ENCODE data around the gene TRPM2. TPM values are rescaled to one million over a fixed set of nuclear protein-coding genes. Genes with fewer than 3 reads are reported as not detected.

Gene TRPM2
- total and polyA plus RNA-seq, 2 donors (not counting 3 experiments of a cell fraction or from before 2014, with no cell fraction given) = not detected

- BruUV-seq (replicated peaks) = no TSS peak
- TF ChIP-seq POLR2A (IDR thresholded peaks at IDR 0.05; ENCODE audit: low read depth, low read length) (no peak), MYC (IDR thresholded peaks at IDR 0.05; ENCODE audit: low read depth, low read length) (no peak), FOS (IDR thresholded peaks at IDR 0.05; ENCODE audit: borderline replicate concordance, insufficient read depth, low read length) (no peak), JUN (IDR thresholded peaks at IDR 0.05; ENCODE audit: borderline replicate concordance, insufficient read depth, insufficient read length, low read depth) (no peak), GATA2 (IDR thresholded peaks at IDR 0.05; ENCODE audit: insufficient read depth, insufficient read length, low read depth, low read length) (no peak), POLR2AphosphoS5 (IDR thresholded peaks at IDR 0.05; ENCODE audit: insufficient read depth, low read depth, low read length) (no peak), EZH2 (IDR thresholded peaks at IDR 0.05; ENCODE audit: borderline replicate concordance, low read depth, low read length, severe bottlenecking) (no peak)
- TF ChIP-seq, protein P1, sequence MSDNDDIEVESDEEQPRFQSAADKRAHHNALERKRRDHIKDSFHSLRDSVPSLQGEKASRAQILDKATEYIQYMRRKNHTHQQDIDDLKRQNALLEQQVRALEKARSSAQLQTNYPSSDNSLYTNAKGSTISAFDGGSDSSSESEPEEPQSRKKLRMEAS (IDR thresholded peaks at IDR 0.05; ENCODE audit: insufficient read depth, insufficient read length) = no peak
- TF ChIP-seq, protein P2, sequence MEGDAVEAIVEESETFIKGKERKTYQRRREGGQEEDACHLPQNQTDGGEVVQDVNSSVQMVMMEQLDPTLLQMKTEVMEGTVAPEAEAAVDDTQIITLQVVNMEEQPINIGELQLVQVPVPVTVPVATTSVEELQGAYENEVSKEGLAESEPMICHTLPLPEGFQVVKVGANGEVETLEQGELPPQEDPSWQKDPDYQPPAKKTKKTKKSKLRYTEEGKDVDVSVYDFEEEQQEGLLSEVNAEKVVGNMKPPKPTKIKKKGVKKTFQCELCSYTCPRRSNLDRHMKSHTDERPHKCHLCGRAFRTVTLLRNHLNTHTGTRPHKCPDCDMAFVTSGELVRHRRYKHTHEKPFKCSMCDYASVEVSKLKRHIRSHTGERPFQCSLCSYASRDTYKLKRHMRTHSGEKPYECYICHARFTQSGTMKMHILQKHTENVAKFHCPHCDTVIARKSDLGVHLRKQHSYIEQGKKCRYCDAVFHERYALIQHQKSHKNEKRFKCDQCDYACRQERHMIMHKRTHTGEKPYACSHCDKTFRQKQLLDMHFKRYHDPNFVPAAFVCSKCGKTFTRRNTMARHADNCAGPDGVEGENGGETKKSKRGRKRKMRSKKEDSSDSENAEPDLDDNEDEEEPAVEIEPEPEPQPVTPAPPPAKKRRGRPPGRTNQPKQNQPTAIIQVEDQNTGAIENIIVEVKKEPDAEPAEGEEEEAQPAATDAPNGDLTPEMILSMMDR (IDR thresholded peaks at IDR 0.05; ENCODE audit: extremely low read depth in 1 of 2, insufficient read depth in 1 of 2, low read depth in 1 of 2, low read length in 2 of 2) = no peak
- no peaks in the 10 kb centered on the region for H3K9me3 ChIP-seq (replicated peaks; ENCODE audit: control insufficient read depth, insufficient read depth, low read length)
- H4K20me1 ChIP-seq (replicated peaks; ENCODE audit: control insufficient read depth, extremely low read depth, insufficient read depth, low read length) = no peaks in the 10 kb centered on the region
- no peak overlapping the region for H2AFZ ChIP-seq (ENCODE audit: low read depth, low read length)
- FAIRE-seq (no peak), DNase-seq (ENCODE audit: low read depth, low spot score) (no peak)
- intact Hi-C loops (cut with micrococcal nuclease) (no loop called here), dilution Hi-C loops (cut with MboI; ENCODE audit: extremely low pct_ligation_motif_present, low sequenced_read_pairs) (no loop called here)
- H3K9me1 ChIP-seq (replicated peaks; ENCODE audit: control insufficient read depth, extremely low read depth, insufficient read depth, low read length) = no peaks in the 10 kb centered on the region
- ChIA-PET POLR2A (no interaction called here), CTCF (no interaction called here)
- no peaks in the 10 kb centered on the region for H3K36me3 ChIP-seq (ENCODE audit: control insufficient read depth in 2 of 2, extremely low read depth in 1 of 2, insufficient read depth in 2 of 2, low read length in 2 of 2)
- no peaks in the 10 kb centered on the region for H3K79me2 ChIP-seq (ENCODE audit: control insufficient read depth, insufficient read depth, low read length)
- H3K9ac ChIP-seq (replicated peaks; ENCODE audit: extremely low read depth, insufficient read depth, low read length) = no peak overlapping the region
- H3K4me3 ChIP-seq (replicated peaks in 1 of 3; ENCODE audit: insufficient read depth in 1 of 3, low read depth in 1 of 3, low read length in 3 of 3) = no peak overlapping the region
- no peak overlapping the region for H3K27ac ChIP-seq (ENCODE audit: insufficient read depth, low read depth, low read length)
- H3K4me1 ChIP-seq (ENCODE audit: control insufficient read depth, extremely low read depth, insufficient read depth, low read length) = no peaks in the 10 kb centered on the region
- no peak overlapping the region for H3K4me2 ChIP-seq (ENCODE audit: insufficient read depth, low read length)
- H3K27me3 ChIP-seq (ENCODE audit: control insufficient read depth in 2 of 2, insufficient read depth in 2 of 2, low read length in 2 of 2) = no peaks in the 10 kb centered on the region
These were observed 38.8 kb downstream of the TRPM2 start for GRCh38 chr21:44392185-44392584.

Data from endothelial cell of umbilical vein (primary cell).